Muscle layer of duodenum (tissue), 2 donors: ENCODE data around the gene LTV1.
"Not testable (repeated sequence)": the region's sequence is repeated elsewhere in the genome, so short reads cannot be mapped to it uniquely, and the experiment has no call there.

Source experiments
- H3K27ac ChIP-seq: one replicate; pipeline ENCODE4 v1.7.0; 2013; ENCODE audit warnings: mild to moderate bottlenecking, low read length
- H3K27me3 ChIP-seq: one replicate; pipeline ENCODE4 v1.7.0; 2013; ENCODE audit warnings: low read depth, mild to moderate bottlenecking, control low read depth, low read length
- H3K36me3 ChIP-seq, 2 donors: one replicate each; pipeline ENCODE4 v1.7.0; 2013; ENCODE audit warnings: low read length in 2 of 2, control low read depth in 1 of 2, mild to moderate bottlenecking in 1 of 2; ENCODE audit not compliant: insufficient read depth in 2 of 2, control insufficient read depth in 1 of 2
- H3K4me1 ChIP-seq, 2 donors: one replicate each; pipeline ENCODE4 v1.7.0; 2013; ENCODE audit warnings: low read length in 2 of 2, mild to moderate bottlenecking in 2 of 2, control low read depth in 1 of 2, moderate library complexity in 1 of 2; ENCODE audit not compliant: insufficient read depth in 2 of 2, control insufficient read depth in 1 of 2
- H3K4me3 ChIP-seq, 2 donors: one replicate each; pipeline ENCODE4 v1.7.0; 2013; ENCODE audit warnings: low read length in 2 of 2, low read depth in 1 of 2, mild to moderate bottlenecking in 1 of 2
- H3K9me3 ChIP-seq, 2 donors: one replicate each; pipeline ENCODE4 v1.7.0; 2013; ENCODE audit warnings: low read length in 2 of 2, control low read depth in 1 of 2, mild to moderate bottlenecking in 1 of 2; ENCODE audit not compliant: control insufficient read depth in 1 of 2
- donor health status: healthy.

LTV1 gene

GRCh38 chr6:143872201-143872600, 29.1 kb downstream of the LTV1 start:
- no peaks in the 10 kb centered on the region for H3K9me3 ChIP-seq
- H3K27me3 ChIP-seq: no peaks in the 10 kb centered on the region
- H3K27ac ChIP-seq: no peak overlapping the region
- H3K4me1 ChIP-seq: no peaks in the 10 kb centered on the region
- H3K4me3 ChIP-seq: no peak overlapping the region
- H3K36me3 ChIP-seq: no peaks in the 10 kb centered on the region

- not testable (repeated sequence) for H3K36me3 ChIP-seq, H3K27ac ChIP-seq, H3K9me3 ChIP-seq, H3K4me3 ChIP-seq, H3K4me1 ChIP-seq, H3K27me3 ChIP-seq
These were observed 30.5 kb downstream of the LTV1 start for GRCh38 chr6:143873600-143873999.

- not testable (repeated sequence) for H3K4me3 ChIP-seq, H3K4me1 ChIP-seq, H3K27me3 ChIP-seq, H3K36me3 ChIP-seq, H3K27ac ChIP-seq
- H3K9me3 ChIP-seq: peaks cover 0 to 14% of the 10 kb centered on the region in 2 donors
These were observed 31.4 kb downstream of the LTV1 start for GRCh38 chr6:143874503-143874902.

GRCh38 chr6:143877584-143878271, 34.6 kb downstream of the LTV1 start:
- Histone ChIP-seq H3K4me3 (no peak overlapping the region), H3K27me3 (no peaks in the 10 kb centered on the region), H3K27ac (no peak overlapping the region), H3K36me3 (no peaks in the 10 kb centered on the region), H3K9me3 (peaks cover 0 to 14% of the 10 kb centered on the region in 2 donors), H3K4me1 (no peaks in the 10 kb centered on the region)

- Histone ChIP-seq H3K27me3 (no peaks in the 10 kb centered on the region), H3K4me1 (no peaks in the 10 kb centered on the region), H3K36me3 (no peaks in the 10 kb centered on the region), H3K4me3 (no peak overlapping the region), H3K9me3 (peaks cover 0 to 14% of the 10 kb centered on the region in 2 donors), H3K27ac (no peak overlapping the region)
These were observed 35.2 kb downstream of the LTV1 start for GRCh38 chr6:143878272-143878760.

- Histone ChIP-seq H3K9me3 (peaks cover 0 to 14% of the 10 kb centered on the region in 2 donors), H3K4me1 (no peaks in the 10 kb centered on the region), H3K4me3 (no peak overlapping the region), H3K27me3 (no peaks in the 10 kb centered on the region), H3K36me3 (no peaks in the 10 kb centered on the region), H3K27ac (no peak overlapping the region)
These were observed 37.3 kb downstream of the LTV1 start for GRCh38 chr6:143880412-143880811.

DNA sequence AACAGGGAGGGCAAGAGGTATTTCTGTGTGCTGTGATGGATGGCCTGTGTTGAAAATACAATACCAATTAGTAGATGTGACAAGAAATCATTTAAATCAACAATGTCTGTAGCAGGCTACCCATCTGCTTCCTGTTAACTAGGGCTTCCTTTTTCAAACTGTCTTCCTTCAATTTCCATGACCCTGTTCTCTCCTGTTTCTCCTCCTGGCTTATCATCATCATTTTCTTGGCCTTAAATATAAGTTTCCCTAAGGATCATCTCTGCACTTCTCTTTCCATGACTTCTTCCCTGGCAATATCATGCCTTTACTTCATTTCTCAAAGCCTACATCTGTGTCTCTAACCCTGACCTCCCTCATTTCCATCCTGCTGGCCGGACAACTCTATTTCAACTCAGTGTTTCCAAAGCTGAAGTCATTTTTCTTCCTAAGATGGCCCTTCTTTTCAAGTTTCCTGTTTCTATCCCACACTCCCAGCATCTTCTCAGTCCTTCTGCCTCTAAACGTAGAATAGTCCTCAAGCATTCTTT, 39.3 kb downstream of the LTV1 start:
- Histone ChIP-seq H3K4me3 (no peak overlapping the region), H3K36me3 (no peaks in the 10 kb centered on the region), H3K27me3 (no peaks in the 10 kb centered on the region), H3K4me1 (no peaks in the 10 kb centered on the region), H3K9me3 (peaks cover 0 to 14% of the 10 kb centered on the region in 2 donors), H3K27ac (no peak overlapping the region)

- H3K9me3 ChIP-seq: peaks cover 0 to under 1% of the 10 kb centered on the region in 2 donors
- H3K27me3 ChIP-seq: no peaks in the 10 kb centered on the region
- H3K27ac ChIP-seq: no peak overlapping the region
- no peak overlapping the region for H3K4me3 ChIP-seq
- H3K36me3 ChIP-seq: no peaks in the 10 kb centered on the region
- no peaks in the 10 kb centered on the region for H3K4me1 ChIP-seq
These were observed 41.2 kb downstream of the LTV1 start for GRCh38 chr6:143884216-143884900.

- Histone ChIP-seq H3K4me1 (no peaks in the 10 kb centered on the region), H3K27me3 (no peaks in the 10 kb centered on the region), H3K36me3 (no peaks in the 10 kb centered on the region), H3K27ac (no peak overlapping the region), H3K4me3 (no peak overlapping the region), H3K9me3 (no peaks in the 10 kb centered on the region)
These were observed 42.0 kb downstream of the LTV1 start for GRCh38 chr6:143885116-143885515.

DNA sequence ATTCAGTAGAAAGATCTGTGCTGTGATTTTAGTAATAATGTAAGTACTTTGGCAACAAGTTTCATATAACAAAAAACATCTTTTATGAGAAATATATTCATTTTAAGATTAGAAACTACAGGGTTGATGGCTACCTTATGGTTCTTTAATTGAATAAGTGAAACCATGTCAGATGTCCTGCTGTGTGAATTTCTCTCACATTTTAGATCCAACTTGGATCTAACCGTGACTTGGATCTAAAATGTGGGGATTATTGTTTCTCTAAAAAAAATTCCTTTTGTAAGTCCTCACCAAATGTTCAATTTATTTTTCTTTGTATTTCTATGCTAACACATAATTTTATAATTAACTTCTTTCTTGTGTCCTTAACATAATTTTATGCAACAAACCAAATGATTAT, 51.5 kb downstream of the LTV1 start:
- H3K4me3 ChIP-seq: no peak overlapping the region

GRCh38 chr6:143896126-143896860, 53.2 kb downstream of the LTV1 start:
- Histone ChIP-seq H3K4me3 (no peak overlapping the region), H3K27ac (no peak overlapping the region), H3K27me3 (no peaks in the 10 kb centered on the region), H3K4me1 (no peaks in the 10 kb centered on the region), H3K9me3 (no peaks in the 10 kb centered on the region), H3K36me3 (no peaks in the 10 kb centered on the region)

More for the DNA sequence above, 51.5 kb downstream of the LTV1 start:
- no peak overlapping the region for H3K27ac ChIP-seq
- no peaks in the 10 kb centered on the region for H3K9me3 ChIP-seq
- H3K4me1 ChIP-seq: no peaks in the 10 kb centered on the region
- H3K36me3 ChIP-seq: no peaks in the 10 kb centered on the region
- H3K27me3 ChIP-seq: no peaks in the 10 kb centered on the region
